Vagina (tissue), 2 donors: ENCODE results near the gene NOP14. TPM values are rescaled to one million over a fixed set of nuclear protein-coding genes. Genes with fewer than 3 reads are reported as not detected.
"Not testable (repeated sequence)": the region's sequence is repeated elsewhere in the genome, so short reads cannot be mapped to it uniquely, and the experiment has no call there.

Source experiments
- DNase-seq, 2 donors: peaks; one replicate each; pipeline ENCODE4 v3.0.0-alpha.2; 2017; ENCODE audit errors: extremely low spot score in 2 of 2
- H3K27ac ChIP-seq: fragments of 200-600 bp; sonication (generic); one replicate; pipeline ENCODE4 v1.5.1; 2019
- H3K27me3 ChIP-seq: fragments of 200-600 bp; sonication (generic); one replicate; pipeline ENCODE4 v1.5.1; 2019
- H3K36me3 ChIP-seq, 2 donors: fragments of 200-600 bp; sonication (generic); one replicate each; pipeline ENCODE4 v1.5.1; 2017 to 2019
- H3K4me1 ChIP-seq: fragments of 200-600 bp; sonication (generic); one replicate; pipeline ENCODE4 v1.5.1; 2019
- H3K4me3 ChIP-seq, 2 donors: fragments of 200-600 bp; sonication (generic); 1 replicate in 1 of 2; 2 replicates in 1 of 2; pipeline ENCODE4 v1.5.1; 2016 to 2019
- H3K9me3 ChIP-seq: fragments of 200-600 bp; sonication (generic); one replicate; pipeline ENCODE4 v1.5.1; 2019
- CTCF ChIP-seq, 3 experiments: fragments of 450-650 bp in 2 of 3; fragments of 200-600 bp in 1 of 3; sonication (generic) in 1 of 3; IDR thresholded peaks; one replicate each; pipeline ENCODE4 v1.5.1; 2017 to 2019; ENCODE audit warnings: antibody characterized with exemption in 3 of 3, mild to moderate bottlenecking in 2 of 3, moderate library complexity in 2 of 3
- POLR2A ChIP-seq, 2 donors: fragments of 450-650 bp; IDR thresholded peaks; one replicate each; pipeline ENCODE4 v1.6.1; 2017; ENCODE audit warnings: antibody characterized with exemption in 2 of 2, mild to moderate bottlenecking in 2 of 2, moderate library complexity in 2 of 2
- POLR2AphosphoS5 ChIP-seq, 2 donors: sonication (generic); formaldehyde crosslinking; IDR thresholded peaks; one replicate each; pipeline ENCODE4 v1.9.0; 2017; ENCODE audit warnings: antibody characterized with exemption in 2 of 2, mild to moderate bottlenecking in 2 of 2, low read depth in 1 of 2; ENCODE audit not compliant: insufficient read depth in 1 of 2
- intact Hi-C: fragments of 100-400 bp; cut with DNase I; formaldehyde crosslinking; loops from one replicate; pipeline ENCODE4 v1.15.1; 2023
- total RNA-seq: library from RNA; depleted of rRNA; stranded (reverse); fragments of >200 nt; gene quantifications from one replicate; pipeline ENCODE4 v1.2.3, GENCODE V29; 2016

NOP14 gene
- total RNA-seq, 1 donor from 2014 or later, result 18.9 TPM

GRCh38 chr4:2991243-2991642 is 28.0 kb upstream of the NOP14 start:
- no peak for DNase-seq
- TF ChIP-seq CTCF (IDR thresholded peaks at IDR 0.05) (no peak), POLR2AphosphoS5 (IDR thresholded peaks at IDR 0.05; ENCODE audit: insufficient read depth in 1 of 2, low read depth in 1 of 2) (no peak), POLR2A (IDR thresholded peaks at IDR 0.05) (no peak)
- no peaks in the 10 kb centered on the region for H3K27me3 ChIP-seq
- H3K4me1 ChIP-seq, result no peaks in the 10 kb centered on the region
- no peak overlapping the region for H3K27ac ChIP-seq
- intact Hi-C loops, result no loop called here
- H3K4me3 ChIP-seq, result no peak overlapping the region
- H3K9me3 ChIP-seq, result no peaks in the 10 kb centered on the region
- no peaks in the 10 kb centered on the region for H3K36me3 ChIP-seq

- intact Hi-C loops, H3K27ac ChIP-seq, H3K4me3 ChIP-seq, H3K9me3 ChIP-seq, H3K27me3 ChIP-seq, DNase-seq, H3K36me3 ChIP-seq, H3K4me1 ChIP-seq: not testable (repeated sequence)
These were observed 20.5 kb upstream of the NOP14 start for GRCh38 chr4:2983715-2984114.

GRCh38 chr4:2982012-2982411 is 18.8 kb upstream of the NOP14 start:
- TF ChIP-seq CTCF (IDR thresholded peaks at IDR 0.05), result no peak
- no peak for TF ChIP-seq POLR2A (IDR thresholded peaks at IDR 0.05)
- TF ChIP-seq POLR2AphosphoS5 (IDR thresholded peaks at IDR 0.05; ENCODE audit: insufficient read depth in 1 of 2, low read depth in 1 of 2), result no peak
- H3K27me3 ChIP-seq, result no peaks in the 10 kb centered on the region
- no peaks in the 10 kb centered on the region for H3K4me1 ChIP-seq
- intact Hi-C loops, result no loop called here
- DNase-seq, result no peak
- H3K9me3 ChIP-seq, result no peaks in the 10 kb centered on the region
- H3K27ac ChIP-seq, result no peak overlapping the region
- no peaks in the 10 kb centered on the region for H3K36me3 ChIP-seq
- no peak overlapping the region for H3K4me3 ChIP-seq

DNA sequence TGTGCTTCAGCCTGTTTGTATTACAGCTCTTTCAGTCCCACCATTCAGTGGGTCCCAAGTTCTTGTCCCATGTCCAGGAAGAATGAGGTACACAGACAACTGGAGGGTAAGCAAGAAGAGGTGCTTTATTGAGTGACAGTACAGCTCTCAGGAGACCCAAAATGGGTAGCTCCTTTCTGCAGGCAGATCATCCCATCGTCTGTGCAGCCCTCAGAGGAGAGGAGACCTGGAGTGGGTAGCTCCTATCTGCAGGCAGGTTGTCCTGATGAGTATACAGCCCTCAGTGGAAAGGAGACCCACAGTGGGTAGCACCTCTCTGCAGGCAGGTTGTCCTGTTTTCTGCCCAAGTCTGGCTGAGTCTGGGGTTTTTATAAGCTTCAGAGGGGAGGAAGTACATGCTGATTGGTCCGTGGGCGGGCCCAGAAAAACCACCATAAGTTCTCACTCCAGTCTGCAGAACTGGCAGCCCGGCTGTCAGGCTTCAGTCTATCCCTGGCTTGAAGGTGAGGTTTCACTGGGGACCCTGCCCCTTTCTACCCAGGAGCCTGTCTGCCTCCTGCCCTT is 18.1 kb upstream of the NOP14 start:
- intact Hi-C loops, result no loop called here

GRCh38 chr4:2977211-2978088 is 14.2 kb upstream of the NOP14 start:
- no peaks in the 10 kb centered on the region for H3K4me1 ChIP-seq
- TF ChIP-seq POLR2A (IDR thresholded peaks at IDR 0.05) (no peak), POLR2AphosphoS5 (IDR thresholded peaks at IDR 0.05; ENCODE audit: insufficient read depth in 1 of 2, low read depth in 1 of 2) (no peak), CTCF (IDR thresholded peaks at IDR 0.05) (no peak)
- no peak overlapping the region for H3K27ac ChIP-seq
- no peak overlapping the region for H3K4me3 ChIP-seq
- H3K36me3 ChIP-seq, result no peaks in the 10 kb centered on the region
- H3K9me3 ChIP-seq, result no peaks in the 10 kb centered on the region
- no peak for DNase-seq
- intact Hi-C loops, result no loop called here
- no peaks in the 10 kb centered on the region for H3K27me3 ChIP-seq

More for the DNA sequence above, 18.1 kb upstream of the NOP14 start:
- DNase-seq, result no peak
- Histone ChIP-seq H3K27me3 (no peaks in the 10 kb centered on the region), H3K9me3 (no peaks in the 10 kb centered on the region), H3K4me1 (no peaks in the 10 kb centered on the region), H3K4me3 (no peak overlapping the region), H3K27ac (no peak overlapping the region), H3K36me3 (no peaks in the 10 kb centered on the region)
- TF ChIP-seq POLR2A (IDR thresholded peaks at IDR 0.05), result no peak
- no peak for TF ChIP-seq CTCF (IDR thresholded peaks at IDR 0.05)
- no peak for TF ChIP-seq POLR2AphosphoS5 (IDR thresholded peaks at IDR 0.05; ENCODE audit: insufficient read depth in 1 of 2, low read depth in 1 of 2)
